GM19372 (cell line): ENCODE data around the gene SFI1.
"Not testable (repeated sequence)": the region's sequence is repeated elsewhere in the genome, so short reads cannot be mapped to it uniquely, and the experiment has no call there.

Source experiments
- ATAC-seq: cut with Tn5 transposase; IDR thresholded peaks from one replicate; pipeline ENCODE4 v1.9.1; 2021; ENCODE audit warnings: mild to moderate bottlenecking, low read depth, moderate library complexity; ENCODE audit not compliant: unreplicated experiment

SFI1 gene

DNA sequence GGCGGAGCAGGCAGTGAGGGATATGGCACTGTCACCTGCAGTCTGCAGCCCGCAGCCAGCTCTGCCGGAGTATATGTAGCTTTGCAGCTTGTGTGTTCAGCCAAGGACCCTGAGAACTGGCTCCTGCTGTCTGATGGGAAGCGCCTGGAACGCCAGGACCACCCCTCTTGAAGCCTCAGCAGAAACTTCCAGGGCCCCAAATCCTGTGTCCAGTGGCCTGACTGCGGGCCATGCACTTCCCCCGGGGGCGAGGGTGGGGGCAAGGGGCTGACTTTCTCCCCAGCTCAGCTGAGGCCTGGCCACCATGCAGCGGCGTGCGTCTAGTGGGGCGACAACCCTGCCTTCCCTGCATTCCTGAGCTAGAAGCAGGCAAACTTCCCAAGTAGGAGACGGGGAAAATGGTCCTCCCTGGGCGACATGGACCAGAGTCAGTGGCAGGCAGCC is 133.4 kb downstream of the SFI1 start:
- ATAC-seq, result no peak

DNA sequence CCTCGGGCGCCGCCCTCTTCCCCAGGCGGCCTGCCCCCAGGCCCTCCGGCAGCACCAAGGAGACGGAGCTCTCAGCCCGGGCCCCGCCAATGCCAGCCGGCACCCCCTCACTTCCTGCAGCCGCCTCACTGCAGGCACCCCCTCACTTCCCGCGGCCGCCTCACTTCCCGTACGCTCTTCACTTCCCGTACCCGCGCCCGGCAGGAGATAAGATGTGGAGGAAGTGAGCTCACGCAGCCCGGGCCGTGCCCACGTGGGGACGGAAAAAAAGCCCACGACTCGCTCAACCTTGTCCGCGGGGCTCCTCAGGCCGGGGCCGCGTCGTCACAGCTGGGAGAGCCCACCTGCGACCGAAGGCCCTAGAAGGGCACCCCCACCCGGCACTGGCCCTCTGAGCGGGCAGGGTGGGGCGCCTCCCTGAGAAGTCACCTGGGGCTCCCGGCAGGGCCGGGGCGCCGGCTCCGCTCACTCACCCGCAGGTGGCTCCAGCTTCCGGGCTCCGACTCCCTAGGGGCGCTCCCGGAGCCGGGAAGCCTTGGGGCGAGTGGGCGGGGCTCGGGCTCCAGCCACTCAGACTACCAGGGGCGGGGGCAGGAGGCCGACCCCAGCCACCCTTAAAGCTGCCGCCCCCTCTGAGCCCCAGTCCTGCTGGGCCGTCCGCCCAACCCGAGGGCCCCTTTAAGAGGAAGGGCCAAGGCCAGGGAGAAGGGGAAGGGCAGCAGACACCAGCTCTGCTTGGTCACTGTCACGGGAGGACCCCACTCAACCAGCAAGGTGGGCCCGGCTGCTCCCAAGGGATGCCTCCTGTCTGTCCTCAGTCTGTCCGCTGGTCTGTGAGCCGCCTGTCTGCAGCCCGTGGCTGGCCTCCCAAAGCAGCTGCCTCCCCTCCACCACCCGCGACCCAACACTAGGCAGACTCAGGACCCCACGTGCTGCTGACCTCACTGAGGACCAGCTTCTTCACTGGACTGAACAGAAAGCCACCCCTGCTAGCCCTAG is 134.3 kb downstream of the SFI1 start:
- ATAC-seq, result peak; percentile 48

DNA sequence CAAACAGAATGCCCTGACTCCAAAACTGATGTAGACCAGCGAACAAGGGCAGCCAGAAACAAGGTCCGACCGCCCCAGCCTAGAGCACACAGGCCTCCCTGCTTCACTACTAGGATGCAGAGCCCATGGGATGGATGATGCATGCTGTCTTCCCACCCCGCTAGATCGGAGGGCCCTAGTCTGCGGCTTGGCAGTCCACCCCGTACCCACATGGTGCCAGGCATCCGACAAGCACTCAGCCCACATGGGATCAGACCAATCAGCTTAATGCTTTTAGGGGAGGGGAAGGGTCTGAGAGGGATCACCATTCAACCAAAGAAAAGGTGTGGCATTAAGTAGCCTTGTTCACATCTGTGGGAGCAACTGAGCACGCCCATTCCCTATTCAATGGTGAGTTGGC is 135.1 kb downstream of the SFI1 start:
- no peak for ATAC-seq

DNA sequence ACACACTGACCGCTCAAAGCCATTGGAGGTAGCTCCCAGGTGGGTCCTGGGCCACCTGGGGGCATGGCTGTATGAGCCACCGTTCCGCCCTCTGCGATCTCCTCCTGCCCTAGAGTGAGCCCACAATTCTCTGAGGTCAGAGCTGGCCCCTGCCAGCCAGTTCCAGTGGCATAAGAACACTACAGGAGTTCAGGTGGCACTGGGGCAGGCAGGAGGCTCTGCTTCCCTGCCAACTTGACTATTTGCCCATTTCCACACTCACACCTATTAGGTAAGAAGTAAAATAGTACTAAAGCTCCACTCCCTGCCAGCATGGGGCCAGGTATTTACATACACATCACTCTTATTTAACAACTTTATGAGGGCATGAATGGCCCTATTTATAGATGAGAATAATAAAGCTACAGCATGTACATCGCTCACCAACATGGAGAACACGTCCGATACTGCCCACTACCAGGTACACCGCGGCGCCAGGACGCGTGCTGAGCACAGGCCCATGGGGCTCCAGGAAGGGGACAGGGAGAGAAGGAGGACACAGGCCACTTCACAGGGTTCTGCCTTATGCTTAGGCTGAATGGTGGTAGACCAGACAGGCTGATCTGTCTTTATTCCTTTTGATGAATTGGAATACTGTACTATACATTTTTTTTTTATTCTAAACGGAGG is 139.4 kb downstream of the SFI1 start:
- ATAC-seq, result no peak

DNA sequence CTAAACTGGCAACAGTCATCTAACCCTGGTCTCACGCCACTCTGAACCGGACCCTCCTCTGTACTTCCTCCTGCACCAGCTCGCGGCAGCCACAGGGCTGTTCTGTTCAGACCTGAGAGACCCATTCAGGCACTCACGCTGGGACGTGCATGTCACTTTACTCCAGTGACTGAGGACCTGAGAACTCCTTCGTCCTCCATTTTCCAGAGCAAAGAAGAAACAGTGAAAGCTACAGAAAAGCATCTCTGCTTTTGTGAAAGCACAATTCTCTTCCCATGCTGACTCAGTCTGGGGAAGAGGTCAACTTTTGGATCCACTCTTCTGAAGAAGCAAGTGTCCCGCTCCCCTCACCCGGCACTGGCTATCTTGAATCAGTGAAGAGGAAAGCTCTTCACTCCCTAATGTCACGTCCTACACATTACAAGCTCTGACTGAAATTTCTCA is 141.1 kb downstream of the SFI1 start:
- peak; percentile 60 for ATAC-seq

DNA sequence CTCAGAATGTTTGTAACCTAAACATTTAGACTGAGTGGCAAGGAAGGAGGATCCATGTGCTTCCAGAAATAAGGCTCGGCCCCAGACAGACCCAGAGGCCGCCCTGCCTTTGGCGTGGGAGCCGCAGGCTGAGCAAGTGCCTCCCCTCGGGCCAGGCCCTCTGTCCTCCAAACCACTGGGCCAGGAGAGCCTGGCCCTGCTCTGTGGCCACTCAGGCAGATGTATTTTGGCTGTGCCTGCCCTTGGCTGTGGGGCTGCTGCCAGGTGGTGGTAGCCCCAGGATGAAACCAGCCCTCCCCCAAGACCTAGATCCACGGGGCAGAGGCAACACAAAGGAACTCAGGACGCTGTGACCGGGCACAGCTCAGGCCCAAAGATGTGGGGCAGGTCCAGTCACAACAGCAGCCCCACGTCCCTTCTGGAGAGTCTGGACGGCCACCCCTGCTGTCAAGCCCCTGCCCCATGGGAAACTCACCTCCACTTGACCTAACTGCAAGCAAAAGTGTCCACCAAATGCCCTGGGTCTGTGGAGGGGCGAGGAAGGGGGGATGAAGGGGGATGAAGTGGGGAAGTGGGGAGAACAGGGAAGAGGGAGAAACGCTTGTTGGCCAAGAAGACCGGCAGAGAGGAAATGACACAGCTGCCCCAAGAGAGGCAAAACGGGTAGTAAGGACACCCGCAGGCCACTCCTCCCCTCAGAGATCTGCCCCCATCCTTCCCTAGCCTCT is 141.7 kb downstream of the SFI1 start:
- no peak for ATAC-seq

DNA sequence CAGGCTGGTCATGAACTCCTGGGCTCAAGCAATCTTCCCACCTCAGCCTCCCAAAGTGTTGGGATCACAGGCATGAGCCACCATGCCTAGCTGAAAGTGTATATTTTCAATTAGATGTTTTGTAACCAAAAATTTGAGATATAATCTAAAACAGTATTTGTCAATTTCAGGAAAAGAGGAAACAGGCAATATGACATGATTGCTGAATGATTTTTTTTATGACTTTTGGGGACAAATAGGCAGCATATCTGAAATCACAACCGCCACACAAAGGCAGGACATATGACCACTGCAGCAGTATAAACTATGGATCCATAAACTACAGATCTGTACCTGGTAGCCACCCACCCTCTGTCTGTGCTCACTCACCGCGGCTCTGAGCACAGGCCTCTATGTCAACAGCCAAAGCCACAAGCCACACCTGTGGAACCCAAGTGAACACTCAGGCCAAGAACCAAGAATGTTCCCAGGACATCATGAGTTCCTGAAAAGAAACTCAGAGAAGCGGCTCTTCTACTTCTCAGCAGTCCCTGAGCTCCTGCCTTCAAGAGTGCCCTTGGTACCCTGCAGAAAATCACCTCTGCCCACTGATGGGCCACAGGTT is 143.2 kb downstream of the SFI1 start:
- no peak for ATAC-seq

DNA sequence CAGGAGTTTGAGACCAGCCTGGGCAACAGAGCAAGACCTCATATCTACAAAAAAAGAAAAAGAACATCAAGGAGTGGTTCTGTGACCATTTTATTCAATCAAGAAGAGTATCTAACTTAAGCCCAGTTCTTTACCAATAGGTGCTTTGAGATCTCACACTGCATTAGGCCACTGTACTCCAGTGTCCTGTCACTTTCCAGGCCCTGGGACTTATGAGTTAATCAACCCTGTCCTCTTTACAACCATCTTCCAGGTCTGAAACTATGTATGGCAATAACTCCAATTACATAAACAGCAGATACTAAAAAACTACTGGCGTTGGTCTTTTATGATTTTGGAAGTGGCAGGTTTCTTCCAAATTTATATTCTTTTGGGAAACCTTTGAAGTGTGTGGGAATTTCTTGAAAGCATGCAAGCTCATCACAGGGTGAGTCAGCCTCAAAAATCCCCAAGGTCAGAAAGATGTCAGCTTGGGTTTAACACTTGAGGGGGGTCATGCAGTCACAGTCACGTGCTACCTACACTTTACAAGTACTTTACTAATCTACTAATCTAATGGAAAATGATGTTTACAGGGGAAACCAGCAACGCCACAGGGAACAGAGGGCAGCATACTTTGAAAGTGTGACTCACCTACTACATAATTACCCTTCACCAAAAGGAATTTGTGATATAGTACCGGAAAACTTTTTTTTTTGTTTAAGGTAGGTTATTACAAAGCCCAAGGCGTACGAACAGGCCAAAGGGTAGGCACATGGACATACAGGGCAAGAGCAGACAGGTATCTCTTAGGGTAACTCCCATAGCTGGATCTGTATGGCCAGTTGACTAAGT is 150.1 kb downstream of the SFI1 start:
- no peak for ATAC-seq

DNA sequence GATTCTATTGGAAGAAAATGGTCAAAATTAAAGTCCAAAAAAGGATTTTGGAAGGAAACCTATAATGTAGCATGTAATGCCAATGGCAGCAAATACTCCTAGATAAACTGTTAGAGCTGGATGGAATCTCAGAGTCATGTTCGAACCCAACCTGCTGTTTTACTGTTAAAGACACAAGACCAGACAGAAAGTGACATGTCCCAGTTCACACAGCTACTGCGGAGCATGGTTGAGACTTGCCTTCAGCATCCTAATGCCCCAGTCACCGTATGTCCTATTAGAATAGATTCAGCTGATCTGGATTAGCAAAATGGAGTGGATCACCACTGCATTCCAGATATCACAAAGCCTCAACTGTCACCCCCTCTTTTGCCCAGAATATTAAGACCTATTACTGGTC is 150.7 kb downstream of the SFI1 start:
- no peak for ATAC-seq

DNA sequence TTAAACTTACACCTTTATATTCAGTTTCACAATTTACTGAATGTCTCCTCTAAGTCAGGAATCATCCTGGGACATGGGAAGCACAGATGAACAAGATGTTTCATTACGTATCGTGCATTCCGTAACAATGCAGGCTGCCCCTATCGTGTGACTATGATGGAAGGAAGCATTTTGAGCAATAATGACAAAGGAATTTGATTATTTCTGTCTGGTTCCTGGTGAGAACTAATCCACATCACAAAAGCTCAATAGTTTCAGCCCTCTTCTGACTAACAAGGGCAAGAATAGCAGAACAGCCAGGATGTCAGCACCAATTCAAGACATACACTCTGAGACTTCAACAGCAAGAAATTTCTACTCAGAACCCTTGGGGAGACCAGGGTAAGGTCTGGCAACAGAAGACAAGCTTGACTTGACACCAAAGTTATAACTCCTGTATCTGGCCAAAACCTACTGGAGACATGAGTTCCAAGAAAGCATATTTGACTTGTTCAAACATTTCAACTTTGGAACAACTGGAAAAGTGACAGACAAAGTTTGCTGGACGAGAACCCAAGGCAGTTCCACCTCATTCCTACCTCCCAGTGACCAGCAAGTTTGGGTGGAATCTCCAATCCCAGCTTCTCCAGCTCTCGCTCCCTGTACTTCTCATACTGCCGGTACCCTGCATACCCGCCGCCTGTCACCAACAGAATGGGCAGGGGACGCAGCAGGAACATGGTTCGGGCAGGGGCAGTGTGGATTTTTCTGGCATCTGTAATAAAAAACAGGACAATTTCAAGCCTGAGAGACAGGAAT is 151.4 kb downstream of the SFI1 start:
- no peak for ATAC-seq

DNA sequence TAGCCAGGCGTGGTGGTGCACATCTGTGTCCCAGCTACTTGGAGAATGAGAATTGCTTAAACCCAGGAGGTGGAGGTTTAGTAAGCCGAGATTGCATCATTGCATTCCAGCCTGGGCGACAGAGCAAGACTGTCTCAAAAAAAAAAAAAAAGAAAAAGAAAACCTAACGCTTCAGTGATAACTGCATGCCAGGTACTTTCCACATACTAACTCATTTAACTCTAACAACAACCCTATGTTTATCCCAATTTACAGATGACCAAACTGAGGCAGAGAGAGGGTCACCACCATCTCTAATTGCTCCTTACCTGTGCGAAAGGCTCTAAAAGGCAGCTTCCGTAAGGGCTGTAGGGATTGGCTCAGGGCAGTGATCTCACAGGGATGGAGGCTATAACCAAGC is 154.1 kb downstream of the SFI1 start:
- ATAC-seq, result no peak

DNA sequence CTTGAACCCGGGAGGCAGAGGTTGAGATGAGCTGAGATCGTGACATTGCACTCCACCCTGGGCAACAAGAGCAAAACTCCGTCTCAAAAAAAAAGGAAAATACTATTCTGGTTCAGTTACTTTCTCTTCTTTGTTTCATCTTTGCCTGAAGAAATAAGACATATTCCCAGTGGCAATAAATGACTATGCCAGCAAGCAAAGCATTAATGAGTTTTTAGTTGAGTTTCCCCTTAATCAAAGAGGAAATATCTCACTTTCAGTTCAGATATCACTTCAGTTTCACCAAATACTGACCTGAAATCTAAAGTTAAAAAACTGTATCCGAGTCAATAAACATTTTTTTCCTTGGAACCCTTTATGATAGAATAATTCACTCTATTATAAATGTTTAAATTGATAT is 155.3 kb downstream of the SFI1 start:
- ATAC-seq, result no peak

DNA sequence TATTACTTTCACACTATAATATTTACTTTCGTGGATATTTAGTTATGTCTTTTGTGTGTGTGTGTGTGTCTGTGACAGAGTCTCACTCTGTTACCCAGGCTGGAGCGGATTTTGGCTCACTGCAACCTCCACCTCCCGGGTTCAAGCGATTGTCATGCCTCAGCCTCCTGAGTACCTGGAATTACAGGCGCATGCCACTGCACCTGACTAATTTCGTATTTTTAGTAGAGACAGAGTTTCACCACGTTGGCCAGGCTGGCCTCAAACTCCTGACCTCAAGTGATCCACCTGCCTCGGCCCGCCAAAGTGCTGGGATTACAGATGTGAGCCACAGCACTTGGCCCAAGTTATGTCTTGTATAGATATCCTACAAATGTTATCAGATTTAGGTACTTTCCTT is 155.8 kb downstream of the SFI1 start:
- no peak for ATAC-seq

DNA sequence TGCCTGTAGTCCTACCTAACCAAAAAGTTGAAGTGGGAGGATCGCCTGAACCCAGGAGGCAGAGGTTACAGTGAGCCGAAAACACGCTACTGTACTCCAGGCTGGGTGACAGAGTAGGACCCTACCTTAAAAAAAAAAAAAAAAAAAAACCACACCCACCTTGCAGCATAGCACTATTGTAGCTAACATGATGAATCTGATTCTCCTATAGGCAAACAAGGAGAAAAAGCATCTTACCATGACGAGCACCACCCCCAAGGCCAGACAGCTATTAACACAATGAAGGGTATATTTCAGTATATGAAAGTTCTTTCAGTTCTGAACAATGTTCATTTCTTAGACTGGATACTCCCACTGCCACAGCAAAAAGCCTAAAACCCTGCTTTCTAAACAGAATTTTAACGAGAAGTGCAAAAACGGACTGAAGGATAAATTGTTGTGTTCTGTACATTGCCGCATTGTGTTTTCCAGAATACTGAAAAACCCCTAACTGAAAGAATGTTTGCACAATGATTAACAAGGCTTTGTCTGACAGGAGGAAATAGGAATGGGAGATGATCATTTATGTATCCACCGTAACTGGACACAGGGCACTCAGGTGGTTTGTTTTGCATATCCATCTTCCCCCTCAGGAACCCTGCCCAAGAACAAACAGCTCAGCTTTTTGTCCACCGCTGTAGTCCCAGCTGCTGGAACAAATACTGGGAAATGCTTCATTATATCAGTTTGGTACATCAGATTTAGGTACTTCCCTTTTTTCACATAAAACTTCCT is 156.8 kb downstream of the SFI1 start:
- ATAC-seq, result no peak

DNA sequence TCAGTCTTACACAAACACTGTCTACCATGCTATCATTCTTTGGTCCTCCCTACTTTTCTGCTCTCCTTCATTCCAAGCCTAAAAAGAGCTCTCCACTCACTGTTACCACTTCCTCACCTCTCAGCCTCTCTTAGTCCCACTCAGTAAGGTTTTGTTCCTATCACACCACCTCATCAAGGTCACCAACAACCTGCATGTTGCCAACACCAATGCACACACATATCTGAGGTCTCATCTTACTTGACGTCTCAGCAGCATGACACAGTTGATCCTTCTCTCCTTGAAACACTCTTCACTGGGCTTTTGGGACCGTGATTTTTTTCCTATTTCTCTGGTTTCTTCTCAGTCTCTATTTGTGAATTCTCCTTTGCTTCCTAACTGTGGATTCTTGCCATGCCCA is 157.6 kb downstream of the SFI1 start:
- no peak for ATAC-seq

DNA sequence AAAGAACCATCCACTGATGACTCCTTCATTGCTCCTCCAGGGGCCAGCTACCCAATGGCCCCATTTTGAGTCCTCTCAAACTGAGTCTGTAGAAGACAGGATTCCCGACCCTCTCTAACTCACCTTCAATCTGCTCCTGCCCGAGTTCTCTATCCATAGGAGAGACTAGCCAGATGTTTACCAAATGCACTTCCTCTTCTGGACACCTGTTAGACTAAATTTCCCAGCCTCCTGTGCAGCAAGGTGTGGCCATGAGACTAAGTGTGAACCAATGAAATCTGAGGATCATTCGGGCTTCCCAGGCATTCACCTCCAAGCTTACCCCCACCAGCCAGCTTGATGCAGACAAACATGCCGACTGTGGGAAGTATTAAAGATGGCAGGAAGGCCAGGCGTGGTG is 158.1 kb downstream of the SFI1 start:
- no peak for ATAC-seq

DNA sequence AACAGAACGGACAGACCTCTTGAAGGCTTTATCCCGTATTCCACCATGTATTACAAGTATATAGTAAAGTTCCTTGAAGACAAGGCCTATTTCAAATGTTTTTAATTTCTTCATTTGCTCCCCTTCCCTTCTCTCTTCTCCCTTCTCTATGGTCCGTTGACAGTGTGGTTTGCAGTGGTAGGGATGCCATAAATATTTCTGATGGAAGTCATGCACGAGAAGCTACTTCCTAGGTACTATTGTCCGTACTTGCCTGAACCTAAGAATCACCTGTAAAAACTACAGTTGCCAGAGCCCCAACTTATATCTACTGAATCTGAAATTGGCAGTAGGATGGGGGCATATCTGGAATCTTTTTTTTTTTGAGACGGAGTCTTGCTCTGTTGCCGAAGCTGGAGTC is 162.9 kb downstream of the SFI1 start:
- no peak for ATAC-seq

DNA sequence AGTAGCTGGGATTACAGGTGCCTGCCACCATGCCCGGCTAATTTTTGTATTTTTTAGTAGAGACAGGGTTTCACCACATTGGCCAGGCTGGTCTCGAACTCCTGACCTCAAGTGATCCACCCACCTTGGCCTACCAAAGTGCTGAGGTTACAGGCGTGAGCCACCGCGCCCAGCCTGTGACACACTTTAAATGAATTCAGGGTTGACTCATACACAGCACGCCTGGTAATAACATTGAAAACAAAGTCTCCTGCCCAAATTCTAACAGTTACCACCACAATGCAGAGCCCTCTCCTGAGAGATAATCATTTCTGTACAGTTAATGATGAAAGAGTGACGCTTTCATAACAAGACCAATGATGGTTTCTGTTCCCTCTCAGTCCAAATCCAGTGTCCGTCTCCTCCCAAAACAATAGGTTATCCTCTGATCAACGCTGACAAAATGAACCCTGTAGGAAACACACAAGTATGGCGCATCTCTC is 164.6 kb downstream of the SFI1 start:
- ATAC-seq, result not testable (repeated sequence)
